NCI-H1105 (cell line): ENCODE data around the gene C19orf33.

Experiments used
- DNase-seq: peaks from one replicate; lab custom pipeline; 2025; lab: John Stamatoyannopoulos, UW

The C19orf33 gene

GRCh38 chr19:38308926-38309614 is 5.0 kb downstream of the C19orf33 start:
- no peak for DNase-seq

GRCh38 chr19:38309615-38310278 is 5.7 kb downstream of the C19orf33 start:
- DNase-seq: no peak

GRCh38 chr19:38310279-38310670 is 6.2 kb downstream of the C19orf33 start:
- no peak for DNase-seq

GRCh38 chr19:38310986-38311385 is 6.9 kb downstream of the C19orf33 start:
- no peak for DNase-seq

GRCh38 chr19:38315657-38316476 is 11.8 kb downstream of the C19orf33 start, which contains the start of gene YIF1B:
Gene YIF1B (minus strand): TSS chr19:38315947. CDS start chr19:38315917, 30 bp downstream.
- DNase-seq: peak; percentile 98

GRCh38 chr19:38316477-38317067 is 12.5 kb downstream of the C19orf33 start:
- no peak for DNase-seq

- no peak for DNase-seq
These were observed 13.1 kb downstream of the C19orf33 start for GRCh38 chr19:38317104-38317612.

GRCh38 chr19:38318660-38319059 is 14.6 kb downstream of the C19orf33 start:
- DNase-seq: no peak

- no peak for DNase-seq
These were observed 15.6 kb downstream of the C19orf33 start, which contains the start of gene KCNK6 for GRCh38 chr19:38319421-38320258. Gene KCNK6 (plus strand): TSS chr19:38319845. CDS start chr19:38319951, 106 bp downstream.

GRCh38 chr19:38320969-38321339 is 16.9 kb downstream of the C19orf33 start:
- no peak for DNase-seq

GRCh38 chr19:38321646-38322196 is 17.7 kb downstream of the C19orf33 start:
- DNase-seq: no peak

- no peak for DNase-seq
These were observed 19.2 kb downstream of the C19orf33 start for GRCh38 chr19:38323291-38323690.

- no peak for DNase-seq
These were observed 20.4 kb downstream of the C19orf33 start for GRCh38 chr19:38324431-38324830.

GRCh38 chr19:38326591-38326990 is 22.5 kb downstream of the C19orf33 start:
- DNase-seq: no peak

GRCh38 chr19:38329651-38330050 is 25.6 kb downstream of the C19orf33 start:
- no peak for DNase-seq

GRCh38 chr19:38331728-38332127 is 27.7 kb downstream of the C19orf33 start:
- no peak for DNase-seq

- DNase-seq: no peak
These were observed 29.2 kb downstream of the C19orf33 start for GRCh38 chr19:38333245-38333644.

- DNase-seq: peak; percentile 94
These were observed 32.0 kb downstream of the C19orf33 start for GRCh38 chr19:38335949-38336637.

GRCh38 chr19:38336638-38337359 is 32.7 kb downstream of the C19orf33 start:
- peak; percentile 93 for DNase-seq

GRCh38 chr19:38337360-38337653 is 33.3 kb downstream of the C19orf33 start:
- DNase-seq: no peak
